ENCODE results near the gene HSDL1. TPM values are rescaled to one million over a fixed set of nuclear protein-coding genes. Genes with fewer than 3 reads are reported as not detected.

HSDL1 gene
- total RNA-seq, 2 donors from 2014 or later: 6.3 to 8.0 TPM

DNA sequence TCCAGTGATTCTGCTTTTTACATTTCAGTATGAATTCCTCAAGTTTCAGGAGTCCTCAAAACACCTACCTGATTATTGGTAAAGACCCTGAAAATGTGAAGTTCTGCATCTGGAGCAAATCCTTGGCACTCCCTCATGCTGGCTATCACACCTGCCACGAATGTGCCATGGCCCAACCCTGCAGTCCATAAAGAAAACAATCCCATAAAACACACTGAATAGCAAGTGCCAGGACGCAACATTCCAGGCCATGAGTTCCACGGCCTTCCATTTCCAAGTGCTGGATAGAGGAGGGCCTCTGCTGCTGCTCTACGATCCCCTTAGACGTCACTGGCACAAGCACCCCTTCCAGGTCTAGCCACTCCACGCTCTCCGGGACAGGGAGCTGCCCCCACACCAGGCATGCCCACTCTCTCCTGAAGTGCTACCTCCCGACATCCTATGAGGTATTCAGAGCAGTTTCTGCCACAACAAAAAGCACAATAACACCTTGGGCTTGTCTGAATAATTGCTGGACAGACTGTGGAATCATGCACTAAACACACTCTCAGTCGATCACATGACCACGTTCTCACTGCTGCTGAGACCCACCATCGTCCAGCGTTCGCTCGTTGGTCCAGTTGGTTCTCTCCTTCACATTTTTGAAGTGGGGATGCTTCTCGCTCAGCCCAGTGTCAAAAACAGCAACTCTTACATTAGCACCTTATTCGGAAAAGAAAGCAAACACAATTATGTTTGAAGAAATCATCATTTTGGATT, 51.7 kb downstream of the HSDL1 start:
- Histone ChIP-seq H3K4me3 (no peak overlapping the region), H3K27me3 (no peaks in the 10 kb centered on the region), H3K9me3 (no peaks in the 10 kb centered on the region), H3K27ac (no peak overlapping the region), H3K36me3 (replicated peaks in 1 of 2; ENCODE audit: insufficient read depth in 1 of 2, low read depth in 2 of 2) (peaks cover 10 to 39% of the 10 kb centered on the region in 2 donors), H3K4me1 (peaks cover 14% of the 10 kb centered on the region)
- intact Hi-C loops (cut with DNase I): no loop called here
- WGBS, 2 donors: 88 to 92% methylated on average over 16 of the region's 16 CpGs
- TF ChIP-seq POLR2A (IDR thresholded peaks at IDR 0.05): no peak
- TF ChIP-seq, protein P1, sequence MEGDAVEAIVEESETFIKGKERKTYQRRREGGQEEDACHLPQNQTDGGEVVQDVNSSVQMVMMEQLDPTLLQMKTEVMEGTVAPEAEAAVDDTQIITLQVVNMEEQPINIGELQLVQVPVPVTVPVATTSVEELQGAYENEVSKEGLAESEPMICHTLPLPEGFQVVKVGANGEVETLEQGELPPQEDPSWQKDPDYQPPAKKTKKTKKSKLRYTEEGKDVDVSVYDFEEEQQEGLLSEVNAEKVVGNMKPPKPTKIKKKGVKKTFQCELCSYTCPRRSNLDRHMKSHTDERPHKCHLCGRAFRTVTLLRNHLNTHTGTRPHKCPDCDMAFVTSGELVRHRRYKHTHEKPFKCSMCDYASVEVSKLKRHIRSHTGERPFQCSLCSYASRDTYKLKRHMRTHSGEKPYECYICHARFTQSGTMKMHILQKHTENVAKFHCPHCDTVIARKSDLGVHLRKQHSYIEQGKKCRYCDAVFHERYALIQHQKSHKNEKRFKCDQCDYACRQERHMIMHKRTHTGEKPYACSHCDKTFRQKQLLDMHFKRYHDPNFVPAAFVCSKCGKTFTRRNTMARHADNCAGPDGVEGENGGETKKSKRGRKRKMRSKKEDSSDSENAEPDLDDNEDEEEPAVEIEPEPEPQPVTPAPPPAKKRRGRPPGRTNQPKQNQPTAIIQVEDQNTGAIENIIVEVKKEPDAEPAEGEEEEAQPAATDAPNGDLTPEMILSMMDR (IDR thresholded peaks at IDR 0.05): no peak
- ATAC-seq: no peak
- DNase-seq: no peak

DNA sequence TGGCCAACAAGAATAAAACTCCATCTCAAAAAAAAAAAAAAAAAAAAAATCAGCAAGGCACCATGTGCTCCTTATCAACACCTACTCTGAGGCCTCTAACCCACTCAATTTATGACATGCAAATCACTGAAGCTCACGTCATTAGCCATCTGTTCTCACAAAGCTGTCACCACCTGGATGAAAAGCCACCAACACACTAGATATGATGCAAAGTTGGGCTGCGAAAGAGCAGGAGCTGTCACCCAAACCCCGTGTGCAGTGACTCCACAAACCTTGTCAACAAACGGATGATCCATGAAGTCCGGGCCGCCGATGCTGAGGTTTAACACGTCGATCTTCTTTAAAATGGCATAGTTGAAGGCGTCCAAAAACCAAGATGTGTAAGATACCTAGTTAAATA, 53.5 kb downstream of the HSDL1 start:
- Histone ChIP-seq H3K4me1 (peaks cover 4% of the 10 kb centered on the region), H3K27me3 (no peaks in the 10 kb centered on the region), H3K27ac (no peak overlapping the region), H3K4me3 (no peak overlapping the region), H3K36me3 (replicated peaks in 1 of 2; ENCODE audit: insufficient read depth in 1 of 2, low read depth in 2 of 2) (peaks cover 10 to 38% of the 10 kb centered on the region in 2 donors), H3K9me3 (no peaks in the 10 kb centered on the region)
- WGBS, 2 donors: 91 to 93% methylated on average over 10 of the region's 10 CpGs
- no peak for TF ChIP-seq POLR2A (IDR thresholded peaks at IDR 0.05)
- intact Hi-C loops (cut with DNase I): no loop called here
- DNase-seq: no peak
- no peak for ATAC-seq

DNA sequence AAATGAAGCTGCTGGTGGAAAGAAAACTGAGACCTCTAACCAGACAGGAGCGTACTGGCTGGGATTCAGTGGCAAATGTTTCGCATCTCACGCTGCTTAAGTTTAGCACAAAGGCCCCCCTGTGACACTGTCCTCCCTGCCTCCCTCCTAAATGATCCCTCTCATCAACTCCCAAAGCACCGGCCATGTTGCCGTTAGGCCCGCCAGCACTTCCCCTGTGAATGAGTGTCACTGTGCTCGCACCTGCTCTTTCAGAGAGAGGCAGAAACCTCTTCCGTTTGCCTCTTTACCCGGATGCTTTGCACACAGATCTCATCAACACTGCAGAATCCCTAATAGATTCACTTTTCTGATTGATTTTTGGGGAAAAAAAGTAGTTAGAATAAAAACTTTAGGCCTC, 54.8 kb downstream of the HSDL1 start:
- no peaks in the 10 kb centered on the region for H3K9me3 ChIP-seq
- no peak for DNase-seq
- no peak for TF ChIP-seq POLR2A (IDR thresholded peaks at IDR 0.05)
- TF ChIP-seq, protein P1 (IDR thresholded peaks at IDR 0.05): no peak
- no peaks in the 10 kb centered on the region for H3K27me3 ChIP-seq
- ATAC-seq: no peak
- 96 to 97% methylated on average over 9 of the region's 9 CpGs for WGBS, 2 donors
- no peaks in the 10 kb centered on the region for H3K4me1 ChIP-seq
- peaks cover 10 to 39% of the 10 kb centered on the region in 2 donors for H3K36me3 ChIP-seq (replicated peaks in 1 of 2; ENCODE audit: insufficient read depth in 1 of 2, low read depth in 2 of 2)
- no peak overlapping the region for H3K27ac ChIP-seq
- intact Hi-C loops (cut with DNase I): no loop called here
- H3K4me3 ChIP-seq: no peak overlapping the region

DNA sequence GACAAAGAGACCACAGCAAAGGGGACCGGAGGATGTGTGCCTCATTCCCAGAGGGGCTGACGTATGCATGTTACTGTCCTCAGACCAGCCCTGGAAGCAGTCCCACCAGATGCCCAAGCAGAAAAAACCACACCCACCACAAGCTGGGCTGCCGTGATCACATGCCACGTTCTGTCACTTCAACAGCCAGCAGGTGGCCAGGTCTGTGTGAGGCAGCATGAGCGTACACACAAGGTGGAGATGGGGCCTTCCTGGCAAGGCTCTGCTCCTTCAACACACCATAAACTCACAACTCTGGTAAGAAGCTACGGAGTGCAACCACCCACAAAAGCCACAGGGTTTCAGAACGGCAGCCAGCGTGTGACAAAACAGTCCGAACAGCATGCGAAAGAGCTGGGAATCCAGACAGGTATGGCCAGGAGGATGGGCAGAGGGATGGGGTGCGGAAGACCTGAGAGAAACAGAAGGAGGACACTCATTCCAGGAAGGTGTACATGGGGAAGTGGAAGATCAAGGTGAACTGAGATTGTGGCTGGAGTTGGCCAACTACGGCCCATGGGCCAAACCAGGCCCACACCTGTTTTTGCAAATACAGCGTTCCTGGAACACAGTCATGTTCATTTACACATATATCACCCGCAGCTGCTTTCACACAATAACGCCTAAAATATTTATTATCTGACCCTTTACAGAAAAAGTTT, 56.1 kb downstream of the HSDL1 start:
- no peak for ATAC-seq
- intact Hi-C loops (cut with DNase I): loop anchor here (10.0 kb wide), 1 partner anchor 96 kb away; the partner anchor contains the start of gene TAF1C

More for the DNA sequence above, 56.1 kb downstream of the HSDL1 start:
- Histone ChIP-seq H3K27me3 (no peaks in the 10 kb centered on the region), H3K9me3 (no peaks in the 10 kb centered on the region), H3K27ac (no peak overlapping the region), H3K36me3 (replicated peaks in 1 of 2; ENCODE audit: insufficient read depth in 1 of 2, low read depth in 2 of 2) (peaks cover 10 to 31% of the 10 kb centered on the region in 2 donors), H3K4me3 (no peak overlapping the region), H3K4me1 (no peaks in the 10 kb centered on the region)
- peak in 1 of 4 donors; percentile 21 for DNase-seq
- 73 to 82% methylated on average over 15 of the region's 15 CpGs for WGBS, 2 donors
- TF ChIP-seq, protein P1 (IDR thresholded peaks at IDR 0.05): no peak
- TF ChIP-seq POLR2A (IDR thresholded peaks at IDR 0.05): no peak

All from body of pancreas (tissue), 4 donors.